Lower lobe of right lung (tissue), 2 donors: ENCODE results near the gene GFPT1. TPM values are rescaled to one million over a fixed set of nuclear protein-coding genes. Genes with fewer than 3 reads are reported as not detected.

Experiments used
- ATAC-seq, 2 donors: fragments of 200-7000 bp; cut with Tn5 transposase; one replicate each; pipeline ENCODE4 v1.9.1; 2020 to 2022; ENCODE audit warnings: mild to moderate bottlenecking in 2 of 2, moderate library complexity in 2 of 2
- DNase-seq: peaks from one replicate; pipeline ENCODE4 v3.0.0-alpha.2; 2020
- H3K27ac ChIP-seq: fragments of 200-600 bp; one replicate; pipeline ENCODE4 v1.8.0; 2022
- H3K27me3 ChIP-seq: fragments of 200-600 bp; one replicate; pipeline ENCODE4 v1.8.0; 2022; ENCODE audit warnings: low read depth
- H3K36me3 ChIP-seq: fragments of 200-600 bp; one replicate; pipeline ENCODE4 v1.8.0; 2022; ENCODE audit warnings: mild to moderate bottlenecking
- H3K4me1 ChIP-seq: fragments of 200-600 bp; one replicate; pipeline ENCODE4 v1.8.0; 2022
- H3K4me3 ChIP-seq: fragments of 200-600 bp; one replicate; pipeline ENCODE4 v1.8.0; 2022; ENCODE audit warnings: mild to moderate bottlenecking
- H3K9me3 ChIP-seq: fragments of 200-600 bp; one replicate; pipeline ENCODE4 v1.8.0; 2022
- CTCF ChIP-seq: fragments of 200-600 bp; IDR thresholded peaks from one replicate; pipeline ENCODE4 v1.8.0; 2022; ENCODE audit warnings: antibody characterized with exemption, mild to moderate bottlenecking
- intact Hi-C: fragments of 100-400 bp; cut with DNase I; formaldehyde crosslinking; loops from one replicate; pipeline ENCODE4 v1.11.0; 2022
- long read RNA-seq: library from polyadenylated mRNA; unstranded; transcript quantifications from one replicate; pipeline ENCODE4 v2.0.0, GENCODE V29; 2021
- total RNA-seq: library from RNA; stranded (reverse); fragmentation: NEBNext Ultra II Directional; extraction: Animal tissue kit (Norgen Biotek cat#: 25700); gene quantifications from one replicate; pipeline ENCODE4 v1.2.1, GENCODE V29; 2021
- donor health status: DM: no; HTN: yes; CAD: no; lungs with severe emphysema.

GFPT1 gene
- total RNA-seq: 59.9 TPM
- long read RNA-seq, full-length matches to known transcripts: 123 of 138 reads
- long read RNA-seq, partial matches to known transcripts: 2 of 138 reads
- long read RNA-seq, other reads (novel, unspliced or antisense): 13 of 138 reads

DNA sequence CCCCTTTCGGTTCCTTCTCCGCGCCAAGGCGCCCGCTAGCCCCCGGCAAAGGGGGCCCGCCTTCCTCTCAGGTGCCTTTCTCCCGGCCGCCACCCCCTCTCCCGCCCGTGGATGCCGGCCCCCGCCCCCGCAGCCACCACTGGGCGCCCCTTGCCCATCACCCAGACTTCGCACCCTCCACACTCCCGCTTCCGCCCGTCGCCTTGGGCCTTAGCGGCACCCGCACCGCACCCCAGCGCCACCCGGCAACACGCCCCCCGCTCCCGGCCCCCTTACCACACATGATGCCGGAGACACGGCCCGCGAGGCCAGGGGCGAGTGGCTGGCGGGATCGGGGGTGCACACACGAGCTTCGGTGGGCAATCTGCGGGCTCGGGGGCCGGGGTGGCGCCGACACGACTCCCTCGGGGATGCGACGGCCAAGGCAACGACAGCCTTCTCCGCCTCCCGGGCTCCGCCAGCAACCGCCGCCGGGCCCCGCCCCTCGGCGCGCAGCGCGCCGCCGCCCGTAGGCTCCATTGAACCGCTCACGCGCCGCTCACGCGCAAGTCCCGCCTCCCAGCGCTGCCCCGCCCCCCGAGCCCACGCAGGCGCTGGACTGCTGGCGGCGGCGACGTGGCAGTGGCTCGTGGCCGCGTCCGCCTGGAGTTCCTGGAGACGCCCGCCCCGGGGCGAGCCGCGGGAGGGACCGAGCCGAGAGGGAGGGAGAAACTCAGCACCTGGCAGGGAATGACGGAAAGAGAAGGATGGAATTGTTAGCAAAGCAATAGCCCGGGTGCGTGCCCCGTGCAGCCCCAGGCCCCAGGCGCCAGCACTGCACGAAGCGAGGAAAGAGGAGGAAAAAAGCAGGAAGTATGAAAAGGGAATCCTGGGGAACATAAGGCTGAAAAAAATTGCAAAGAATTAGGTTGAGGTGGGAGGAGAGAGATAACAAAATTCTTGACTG is at the start of gene GFPT1:
Gene GFPT1 (minus strand): TSS at position 439 of the 946 bp plus-strand sequence. CDS start 156 bp downstream, at position 283.
- TF ChIP-seq CTCF: no peak
- Histone ChIP-seq H3K27me3 (no peaks in the 10 kb centered on the region), H3K4me3 (peak within 1 kb of the TSS; percentile 83), H3K9me3 (no peaks in the 10 kb centered on the region), H3K36me3 (no peaks in the 10 kb centered on the region), H3K4me1 (peaks cover 49% of the 10 kb centered on the region), H3K27ac (peak within 1 kb of the TSS; percentile 86)
- peak; percentile 99 to 100 for ATAC-seq
- intact Hi-C loops: no loop called here
- DNase-seq: peak; percentile 96

- no peak for ATAC-seq
- Histone ChIP-seq H3K4me3 (peak overlapping the region; percentile 76), H3K4me1 (peaks cover 21% of the 10 kb centered on the region), H3K27me3 (no peaks in the 10 kb centered on the region), H3K36me3 (peaks cover 2% of the 10 kb centered on the region), H3K9me3 (no peaks in the 10 kb centered on the region), H3K27ac (peak overlapping the region; percentile 96)
- no peak for DNase-seq
- intact Hi-C loops: no loop called here
- no peak for TF ChIP-seq CTCF
Measured at GRCh38 chr2:69436596-69436937, 49.5 kb upstream of the GFPT1 start.

- Histone ChIP-seq H3K27ac (no peak overlapping the region), H3K9me3 (no peaks in the 10 kb centered on the region), H3K4me1 (peaks cover 21% of the 10 kb centered on the region), H3K36me3 (peaks cover 21% of the 10 kb centered on the region), H3K27me3 (no peaks in the 10 kb centered on the region), H3K4me3 (no peak overlapping the region)
- intact Hi-C loops: no loop called here
- TF ChIP-seq CTCF: no peak
- no peak for DNase-seq
- no peak for ATAC-seq
Measured at GRCh38 chr2:69434753-69435152, 47.7 kb upstream of the GFPT1 start.

GRCh38 chr2:69429491-69430183 is 42.6 kb upstream of the GFPT1 start:
- H3K4me1 ChIP-seq: no peaks in the 10 kb centered on the region
- no peak overlapping the region for H3K27ac ChIP-seq
- no peak for ATAC-seq
- no peak for DNase-seq
- no peak for TF ChIP-seq CTCF
- H3K27me3 ChIP-seq: no peaks in the 10 kb centered on the region
- no peaks in the 10 kb centered on the region for H3K9me3 ChIP-seq
- no peak overlapping the region for H3K4me3 ChIP-seq
- peaks cover 72% of the 10 kb centered on the region for H3K36me3 ChIP-seq
- intact Hi-C loops: no loop called here

DNA sequence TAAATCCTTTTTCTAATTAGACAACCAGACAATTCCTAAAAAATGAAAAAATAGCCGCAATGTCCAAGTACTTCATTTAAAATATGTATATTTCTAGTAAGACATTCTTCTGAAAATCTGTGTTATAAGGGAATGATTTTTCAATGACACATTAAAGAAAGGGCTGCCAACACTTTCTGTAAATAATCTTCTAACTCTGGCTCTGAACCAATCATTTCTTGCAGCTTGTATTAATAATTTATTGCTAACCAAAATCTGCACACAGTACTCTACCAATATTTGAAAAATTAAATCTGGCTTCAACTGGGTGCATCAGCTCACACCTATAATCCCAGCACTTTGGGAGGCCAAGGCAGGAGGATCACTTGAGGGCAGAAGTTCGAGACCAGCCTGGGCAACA is 42.0 kb upstream of the GFPT1 start:
- Histone ChIP-seq H3K27ac (no peak overlapping the region), H3K36me3 (peaks cover 72% of the 10 kb centered on the region)

More for the DNA sequence above, 42.0 kb upstream of the GFPT1 start:
- no peaks in the 10 kb centered on the region for H3K27me3 ChIP-seq
- H3K4me3 ChIP-seq: no peak overlapping the region
- ATAC-seq (no peak), DNase-seq (no peak)
- intact Hi-C loops: no loop called here
- TF ChIP-seq CTCF: no peak
- no peaks in the 10 kb centered on the region for H3K9me3 ChIP-seq
- no peaks in the 10 kb centered on the region for H3K4me1 ChIP-seq
